Activated gamma-delta T cell treated with anti-CD3 and anti-CD28 coated beads, Interleukin-2, amount 50 U/mL, for 16 hours (primary cell): ENCODE measurements around the gene DNER.
"Not testable (repeated sequence)": the region's sequence is repeated elsewhere in the genome, so short reads cannot be mapped to it uniquely, and the experiment has no call there.

ENCODE experiments used
- DNase-seq: peaks from one replicate; pipeline ENCODE4 v3.0.0-alpha.2; 2020; ENCODE audit warnings: low read depth

Gene DNER, protein sequence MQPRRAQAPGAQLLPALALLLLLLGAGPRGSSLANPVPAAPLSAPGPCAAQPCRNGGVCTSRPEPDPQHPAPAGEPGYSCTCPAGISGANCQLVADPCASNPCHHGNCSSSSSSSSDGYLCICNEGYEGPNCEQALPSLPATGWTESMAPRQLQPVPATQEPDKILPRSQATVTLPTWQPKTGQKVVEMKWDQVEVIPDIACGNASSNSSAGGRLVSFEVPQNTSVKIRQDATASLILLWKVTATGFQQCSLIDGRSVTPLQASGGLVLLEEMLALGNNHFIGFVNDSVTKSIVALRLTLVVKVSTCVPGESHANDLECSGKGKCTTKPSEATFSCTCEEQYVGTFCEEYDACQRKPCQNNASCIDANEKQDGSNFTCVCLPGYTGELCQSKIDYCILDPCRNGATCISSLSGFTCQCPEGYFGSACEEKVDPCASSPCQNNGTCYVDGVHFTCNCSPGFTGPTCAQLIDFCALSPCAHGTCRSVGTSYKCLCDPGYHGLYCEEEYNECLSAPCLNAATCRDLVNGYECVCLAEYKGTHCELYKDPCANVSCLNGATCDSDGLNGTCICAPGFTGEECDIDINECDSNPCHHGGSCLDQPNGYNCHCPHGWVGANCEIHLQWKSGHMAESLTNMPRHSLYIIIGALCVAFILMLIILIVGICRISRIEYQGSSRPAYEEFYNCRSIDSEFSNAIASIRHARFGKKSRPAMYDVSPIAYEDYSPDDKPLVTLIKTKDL

DNA sequence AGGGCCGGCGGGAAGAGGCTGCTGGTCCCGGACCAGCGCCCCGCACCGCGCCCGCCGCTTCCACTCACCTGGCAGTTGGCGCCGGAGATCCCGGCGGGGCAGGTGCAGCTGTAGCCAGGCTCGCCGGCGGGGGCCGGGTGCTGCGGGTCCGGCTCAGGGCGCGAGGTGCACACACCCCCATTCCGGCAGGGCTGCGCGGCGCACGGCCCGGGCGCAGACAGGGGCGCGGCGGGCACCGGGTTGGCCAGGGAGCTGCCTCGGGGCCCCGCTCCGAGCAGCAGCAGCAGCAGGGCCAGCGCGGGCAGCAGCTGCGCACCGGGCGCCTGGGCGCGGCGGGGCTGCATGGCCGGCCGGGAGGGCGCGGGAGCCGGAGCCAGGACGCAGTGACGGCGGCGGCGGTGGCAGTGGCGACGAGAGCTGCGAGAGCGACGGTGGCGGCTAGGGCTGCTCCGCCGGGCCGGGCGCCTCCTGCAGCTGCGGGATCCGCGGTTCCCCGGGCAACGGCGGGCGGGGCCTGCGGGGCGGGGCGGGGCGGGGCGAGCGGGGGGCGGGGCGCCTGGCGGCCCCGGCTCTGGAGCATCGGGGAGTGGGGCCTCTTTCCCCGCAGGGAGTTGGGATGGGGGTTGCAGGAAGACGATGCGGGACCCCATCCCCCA is at the start of gene DNER:
Gene DNER, minus strand, starts transcription at position 476 of the 656 bp plus-strand sequence. Its CDS starts 132 bp downstream, at position 344.
- no peak for DNase-seq

DNA sequence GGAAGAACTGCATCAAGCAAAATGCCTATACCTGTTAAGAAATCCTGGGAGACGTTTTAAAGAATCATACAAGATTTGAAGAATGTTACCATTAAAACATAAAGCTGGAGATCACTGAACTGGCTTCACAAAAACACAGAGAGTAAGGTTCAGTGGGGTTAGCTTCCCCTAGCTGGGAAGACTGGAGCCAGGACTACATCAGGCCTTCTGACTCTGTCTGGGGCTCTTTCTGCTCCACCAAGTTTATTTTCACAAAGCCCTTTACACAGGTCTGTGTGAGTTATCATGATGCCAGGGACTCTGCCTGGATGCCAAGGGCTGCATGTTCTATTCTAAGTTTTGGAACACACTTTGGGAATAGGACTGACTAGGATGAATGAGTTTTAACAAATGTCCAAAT is 47.3 kb upstream of the DNER start:
- no peak for DNase-seq

DNA sequence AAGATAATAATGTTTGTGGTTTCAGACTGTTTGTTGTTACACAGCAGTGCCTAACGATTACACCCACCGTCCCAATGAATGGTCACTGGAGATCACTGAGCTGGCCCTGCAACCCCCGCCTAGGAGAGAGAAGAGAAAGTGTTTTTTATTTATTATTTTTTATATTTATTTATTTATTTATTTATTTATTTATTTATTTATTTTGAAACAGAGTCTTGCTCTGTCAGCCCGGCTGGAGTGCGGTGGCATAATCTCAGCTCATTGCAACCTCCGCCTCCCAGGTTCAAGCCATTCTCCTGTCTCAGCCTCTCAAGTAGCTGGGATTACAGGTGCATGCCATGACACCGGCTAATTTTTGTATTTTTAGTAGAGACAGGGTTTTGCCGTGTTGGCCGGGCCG is 43.1 kb upstream of the DNER start:
- DNase-seq = not testable (repeated sequence)

DNA sequence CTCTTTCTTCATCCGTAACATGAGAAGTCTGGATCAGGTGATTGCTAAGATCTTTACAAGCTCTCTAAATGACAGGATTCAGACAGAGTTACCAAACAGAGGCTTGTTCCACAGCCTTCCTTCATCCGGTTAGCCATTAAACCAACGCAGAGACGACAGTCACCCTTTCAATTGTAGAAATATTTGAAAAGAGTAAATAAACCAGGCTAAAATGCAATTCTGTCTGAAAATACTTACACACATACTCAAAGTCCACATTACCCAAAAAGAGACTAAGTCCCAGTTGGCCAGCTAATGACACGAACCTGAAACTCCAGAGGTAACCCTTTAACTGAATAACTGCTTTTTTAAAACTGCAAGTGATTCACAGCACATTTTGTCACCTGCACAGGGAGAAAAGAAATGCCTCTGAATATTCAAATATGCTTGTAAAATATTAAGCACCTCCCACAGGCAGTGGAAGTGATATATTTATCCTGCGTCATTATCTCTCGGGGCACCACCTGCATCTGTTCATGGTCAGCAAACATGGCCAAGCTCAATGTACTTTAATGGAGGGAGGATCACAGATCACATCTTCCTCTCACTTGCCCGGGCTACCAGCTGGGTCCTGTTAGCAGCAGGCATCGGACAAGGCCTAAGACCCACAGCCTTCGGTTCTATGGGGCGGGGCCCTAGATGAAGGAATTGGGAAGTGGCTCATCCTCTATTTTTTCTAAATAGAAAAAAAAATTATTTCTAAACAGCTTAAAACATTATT is 38.8 kb upstream of the DNER start:
- DNase-seq = no peak

DNA sequence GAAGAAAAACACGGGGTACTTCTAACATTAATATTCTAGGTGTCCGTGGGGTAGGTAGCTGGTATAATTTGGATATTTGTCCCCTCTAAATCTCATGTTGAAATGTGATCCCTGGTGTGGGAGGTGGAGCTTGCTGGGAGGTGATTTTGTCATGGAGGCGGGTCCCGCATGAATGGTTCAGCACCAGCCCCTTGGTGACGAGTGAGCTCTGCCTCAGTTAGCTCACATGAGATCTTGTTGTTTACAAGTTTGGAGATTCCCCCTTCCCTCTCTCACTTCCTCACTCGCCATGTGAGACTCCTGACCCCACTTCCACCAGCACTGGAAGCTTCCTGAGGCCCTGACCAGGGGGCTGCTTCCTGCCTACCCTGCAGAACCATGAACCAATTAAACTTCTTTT is 35.4 kb upstream of the DNER start:
- no peak for DNase-seq

DNA sequence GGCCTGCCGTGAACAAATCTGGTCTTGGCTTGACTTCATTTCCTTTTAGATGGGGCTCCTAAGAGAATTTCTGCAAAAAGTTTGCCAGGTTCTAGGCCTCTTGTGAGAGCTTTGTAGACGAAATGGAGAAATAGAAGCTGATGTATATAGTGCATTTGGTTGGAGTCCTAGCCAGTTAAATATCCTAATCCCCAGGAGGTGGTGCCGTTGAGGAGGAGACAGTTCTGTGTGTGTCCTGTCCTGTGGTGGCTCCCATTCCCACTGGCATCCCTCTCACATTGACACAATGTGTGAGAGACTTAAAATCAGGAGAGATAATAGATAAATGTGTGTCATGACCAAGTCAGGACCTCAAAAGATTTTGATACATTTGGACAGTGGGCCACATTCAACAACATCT is 34.6 kb upstream of the DNER start:
- no peak for DNase-seq

DNA sequence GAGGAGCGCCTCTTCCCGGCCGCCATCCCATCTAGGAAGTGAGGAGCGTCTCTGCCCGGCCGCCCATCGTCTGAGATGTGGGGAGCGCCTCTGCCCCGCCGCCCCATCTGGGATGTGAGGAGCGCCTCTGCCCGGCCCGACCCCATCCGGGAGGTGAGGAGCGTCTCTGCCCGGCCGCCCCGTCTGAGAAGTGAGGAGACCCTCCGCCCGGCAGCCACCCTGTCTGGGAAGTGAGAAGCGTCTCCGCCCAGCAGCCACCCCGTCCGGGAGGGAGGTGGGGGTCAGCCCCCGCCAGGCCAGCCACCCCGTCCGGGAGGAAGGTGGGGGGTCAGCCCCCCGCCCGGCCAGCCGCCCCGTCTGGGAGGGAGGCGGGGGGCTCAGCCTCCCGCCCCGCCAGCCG is 28.3 kb upstream of the DNER start:
- not testable (repeated sequence) for DNase-seq

DNA sequence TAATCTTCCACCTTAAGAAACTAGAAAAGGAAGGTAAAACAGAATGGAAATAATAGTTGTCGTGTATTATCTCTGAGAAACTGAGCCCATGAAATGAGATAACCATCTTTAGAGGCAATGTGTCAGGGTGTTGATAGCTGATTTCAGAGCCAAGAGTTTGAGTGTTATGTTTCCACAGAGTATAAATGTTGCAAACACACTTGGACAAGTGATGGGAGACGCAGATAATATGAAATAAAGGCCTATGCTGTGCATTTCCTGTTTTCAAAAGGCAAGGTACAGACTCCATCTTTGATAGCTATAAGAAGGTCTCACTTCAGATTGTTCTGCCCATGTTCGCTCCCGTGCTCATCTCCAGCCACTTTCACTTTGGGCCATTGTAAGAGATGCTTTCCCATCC is 25.9 kb upstream of the DNER start:
- DNase-seq = no peak

DNA sequence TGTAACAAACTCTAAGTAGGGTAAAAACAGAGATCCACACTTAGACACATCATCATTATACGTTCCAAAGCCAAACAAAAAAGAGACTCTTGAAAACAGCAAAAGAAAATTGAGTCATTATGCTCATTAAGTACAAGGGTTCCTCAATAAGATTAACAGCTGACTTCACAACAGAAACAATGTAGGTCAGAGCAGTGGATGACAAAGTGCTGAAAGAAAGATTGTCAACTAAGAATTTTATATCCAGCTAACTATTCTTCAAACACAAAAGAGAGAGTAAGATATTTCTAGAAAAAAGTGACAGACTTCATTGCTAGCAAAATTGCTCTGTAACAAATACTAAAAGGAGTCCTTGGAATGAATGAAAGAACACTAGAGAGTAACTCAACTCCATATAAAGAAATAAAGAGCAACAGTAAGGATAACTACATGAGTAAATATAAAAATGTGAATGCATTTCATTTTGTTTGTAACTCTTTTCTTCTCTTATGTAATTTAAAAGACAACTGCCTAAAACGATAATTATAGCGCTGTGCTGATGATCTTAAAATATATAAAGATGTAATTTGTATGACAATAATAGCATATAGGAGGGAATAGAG is 23.8 kb upstream of the DNER start:
- DNase-seq = no peak

DNA sequence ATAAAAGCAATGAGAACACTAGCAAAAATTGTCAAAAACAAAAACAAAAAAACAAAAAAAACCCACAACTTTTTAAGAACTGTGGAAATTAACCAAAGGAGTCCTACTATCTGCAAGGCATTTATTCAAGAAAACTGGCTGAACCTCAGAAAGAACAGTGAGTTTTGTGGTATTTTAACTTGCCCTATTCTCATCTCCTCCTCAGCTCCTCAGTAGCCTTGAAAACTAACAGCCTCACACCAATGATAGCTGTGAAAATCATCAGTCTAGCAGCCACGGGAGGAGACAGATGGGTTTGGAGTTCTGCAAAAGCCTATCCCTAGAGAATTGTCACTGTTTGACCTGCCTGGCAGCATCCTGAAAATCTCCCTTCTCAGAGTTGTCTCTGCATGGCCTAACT is 20.1 kb upstream of the DNER start:
- no peak for DNase-seq

DNA sequence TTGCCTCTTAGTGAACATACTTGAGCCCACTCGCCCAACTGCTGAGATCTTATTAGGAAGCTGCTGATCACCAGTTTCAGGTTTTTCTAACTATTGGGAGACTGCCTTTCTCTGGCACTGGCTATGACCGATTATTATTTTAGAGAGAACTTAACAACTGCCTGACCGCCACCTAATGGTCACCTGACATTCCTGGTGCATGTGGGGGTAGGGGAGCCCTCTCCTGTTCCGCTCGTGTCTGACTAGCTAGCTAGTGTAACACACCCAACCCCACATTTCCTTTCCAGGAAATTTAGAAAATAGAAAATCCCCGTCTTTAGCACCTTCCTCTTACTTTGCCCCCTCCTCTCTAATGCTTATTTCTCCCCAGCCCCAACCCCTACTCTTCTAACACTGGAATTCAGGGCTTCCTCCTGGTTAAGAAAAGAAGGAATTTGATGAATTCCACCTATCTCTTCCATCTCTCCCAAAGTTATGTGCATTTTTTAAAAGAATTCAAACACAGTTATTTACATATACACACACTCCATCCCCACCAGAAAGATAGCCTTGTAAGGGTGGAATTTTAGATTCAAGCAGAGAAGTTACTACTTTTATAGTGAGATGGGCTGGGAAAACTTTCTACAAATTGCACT is 19.4 kb upstream of the DNER start:
- DNase-seq = no peak

DNA sequence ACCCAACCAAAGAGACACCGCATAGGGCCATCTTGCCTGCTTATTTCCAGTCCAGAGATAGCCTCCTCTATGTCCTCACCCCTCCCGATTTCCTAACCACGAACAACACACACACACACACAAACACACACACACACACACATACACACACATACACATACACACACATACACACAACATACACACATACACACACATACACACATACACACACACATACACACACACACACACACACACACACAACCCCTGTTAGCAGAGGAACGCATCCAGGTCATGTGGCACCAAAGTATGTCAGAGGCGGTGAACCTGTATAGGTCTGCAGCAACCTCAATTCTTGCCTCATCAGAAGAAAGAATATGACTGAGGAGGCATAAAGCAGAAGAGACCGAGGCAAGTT is 18.5 kb upstream of the DNER start:
- no peak for DNase-seq

DNA sequence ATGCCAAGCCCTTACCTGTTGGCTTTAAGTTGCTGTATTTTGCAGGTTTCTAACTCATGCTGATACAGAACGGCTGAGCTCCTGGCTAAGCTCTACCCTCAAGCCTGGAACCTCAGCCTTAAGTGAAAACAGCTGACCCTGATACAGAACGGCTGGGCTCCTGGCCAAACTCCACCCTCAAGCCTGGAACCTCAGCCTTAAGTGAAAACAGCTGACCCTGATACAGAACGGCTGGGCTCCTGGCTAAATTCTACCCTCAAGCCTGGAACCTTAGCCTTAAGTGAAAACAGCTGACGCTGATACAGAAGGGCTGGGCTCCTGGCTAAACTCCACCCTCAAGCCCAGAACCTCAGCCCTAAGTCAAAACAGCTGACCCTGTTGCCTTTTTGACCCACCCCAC is 17.6 kb upstream of the DNER start:
- no peak for DNase-seq

DNA sequence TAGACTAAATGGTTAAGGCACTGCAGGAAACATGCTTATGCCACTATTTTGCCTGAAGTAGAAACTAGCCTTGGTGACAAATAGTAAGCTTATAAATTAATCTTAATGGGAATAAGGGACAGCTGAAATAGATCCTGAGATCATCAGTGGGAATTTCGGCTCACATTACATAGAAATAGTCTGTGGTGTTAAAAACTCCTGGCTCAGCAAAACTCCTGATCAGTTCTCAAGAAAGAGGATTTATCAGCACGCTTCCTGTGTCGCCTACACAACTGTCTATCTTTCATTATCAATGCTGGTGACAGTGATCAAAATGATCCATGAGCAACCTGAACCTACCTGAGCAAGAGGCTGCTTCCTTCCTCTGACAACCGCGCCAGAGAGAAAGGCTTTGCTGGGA is 17.0 kb upstream of the DNER start:
- DNase-seq = no peak

DNA sequence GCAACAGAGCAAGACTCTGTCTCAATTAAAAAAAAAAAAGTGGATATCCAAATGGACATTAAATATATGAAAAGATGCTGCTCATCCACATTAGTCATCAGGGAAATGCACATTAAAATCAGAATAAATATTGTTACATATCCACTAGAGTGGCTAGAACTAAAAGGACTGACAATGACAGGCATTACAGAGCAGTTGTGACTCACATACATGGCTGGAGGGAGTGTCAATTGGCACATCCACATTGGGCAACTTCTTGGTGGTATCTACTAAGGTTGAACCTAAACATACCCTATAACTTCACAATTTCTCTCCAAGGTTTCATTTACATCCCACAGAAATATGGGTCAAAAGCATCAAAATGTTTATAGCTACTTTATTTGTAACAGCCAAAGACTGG is 14.0 kb upstream of the DNER start:
- no peak for DNase-seq

DNA sequence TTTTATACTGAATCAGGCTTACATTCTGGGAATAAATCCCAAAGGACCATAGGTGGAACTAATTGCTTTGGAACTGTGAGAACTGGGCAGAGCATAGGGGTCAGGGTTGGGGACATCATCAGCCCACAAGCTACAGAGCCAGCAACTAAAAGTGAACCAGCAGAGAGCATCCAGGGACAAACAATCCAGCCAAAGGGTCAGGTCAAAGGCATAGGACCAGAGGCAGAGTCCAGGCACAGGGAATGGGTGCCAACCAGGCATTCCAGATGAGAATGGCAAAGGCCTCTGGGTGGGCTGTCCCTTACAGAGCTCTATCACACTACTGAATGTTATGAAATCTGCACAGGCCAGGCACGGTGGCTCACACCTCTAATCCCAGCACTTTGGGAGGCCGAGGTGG is 12.3 kb upstream of the DNER start:
- no peak for DNase-seq

DNA sequence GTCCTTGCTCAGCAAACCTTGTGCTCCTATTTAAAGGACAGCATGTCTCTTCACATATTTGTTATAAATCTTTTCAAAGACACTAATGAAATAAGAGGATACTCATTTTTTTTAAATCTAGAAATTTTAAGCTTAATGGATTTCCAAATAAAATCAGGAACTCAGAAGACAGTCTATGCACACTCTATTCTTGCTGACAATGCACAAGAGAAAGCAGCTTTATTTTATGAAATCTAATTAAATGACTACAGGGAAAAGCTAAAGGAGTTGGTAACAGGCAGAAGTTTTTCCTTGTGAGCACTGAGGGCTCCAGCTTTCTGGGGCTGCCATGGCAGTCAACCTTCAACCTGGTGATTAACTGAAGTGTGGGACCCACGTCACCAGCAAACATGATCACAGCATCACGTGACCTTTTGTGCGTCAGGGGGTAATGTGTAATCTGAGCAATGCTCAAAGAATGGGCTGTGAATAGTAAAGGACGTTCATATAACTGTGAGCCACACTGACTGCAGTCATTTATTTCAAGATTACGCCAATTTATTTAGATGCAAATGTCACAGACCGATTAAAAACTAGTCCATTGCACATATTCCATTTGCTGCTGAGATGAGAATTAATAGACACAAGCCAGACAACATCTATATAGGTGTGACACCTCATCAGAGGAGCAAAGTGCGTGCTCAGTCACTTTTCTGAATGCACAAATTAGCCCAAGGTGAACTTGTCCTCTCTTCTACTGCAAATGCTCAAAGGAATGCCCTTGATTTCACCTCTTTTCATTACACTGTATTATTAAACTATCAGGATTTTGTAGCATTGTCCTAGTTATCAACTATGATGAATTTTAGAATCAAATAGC is 11.6 kb upstream of the DNER start:
- DNase-seq = no peak

DNA sequence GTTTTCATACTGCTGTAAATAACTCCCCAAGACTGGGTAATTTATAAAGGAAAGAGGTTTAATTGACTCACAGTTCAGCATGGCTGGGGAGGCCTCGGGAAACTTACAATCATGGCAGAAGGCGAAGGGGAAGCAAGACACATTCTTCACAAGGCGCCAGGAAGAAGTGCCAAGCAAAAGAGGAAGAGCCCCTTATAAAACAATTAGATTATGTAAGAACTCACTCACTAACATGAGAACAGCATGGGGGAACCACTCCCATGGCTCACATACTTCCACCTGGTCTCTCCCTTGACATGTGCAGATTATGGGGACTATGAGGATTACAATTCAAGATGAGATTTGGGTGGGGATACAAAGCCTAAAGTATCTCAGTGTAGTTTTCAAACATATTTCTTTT is 8.8 kb upstream of the DNER start:
- not testable (repeated sequence) for DNase-seq

DNA sequence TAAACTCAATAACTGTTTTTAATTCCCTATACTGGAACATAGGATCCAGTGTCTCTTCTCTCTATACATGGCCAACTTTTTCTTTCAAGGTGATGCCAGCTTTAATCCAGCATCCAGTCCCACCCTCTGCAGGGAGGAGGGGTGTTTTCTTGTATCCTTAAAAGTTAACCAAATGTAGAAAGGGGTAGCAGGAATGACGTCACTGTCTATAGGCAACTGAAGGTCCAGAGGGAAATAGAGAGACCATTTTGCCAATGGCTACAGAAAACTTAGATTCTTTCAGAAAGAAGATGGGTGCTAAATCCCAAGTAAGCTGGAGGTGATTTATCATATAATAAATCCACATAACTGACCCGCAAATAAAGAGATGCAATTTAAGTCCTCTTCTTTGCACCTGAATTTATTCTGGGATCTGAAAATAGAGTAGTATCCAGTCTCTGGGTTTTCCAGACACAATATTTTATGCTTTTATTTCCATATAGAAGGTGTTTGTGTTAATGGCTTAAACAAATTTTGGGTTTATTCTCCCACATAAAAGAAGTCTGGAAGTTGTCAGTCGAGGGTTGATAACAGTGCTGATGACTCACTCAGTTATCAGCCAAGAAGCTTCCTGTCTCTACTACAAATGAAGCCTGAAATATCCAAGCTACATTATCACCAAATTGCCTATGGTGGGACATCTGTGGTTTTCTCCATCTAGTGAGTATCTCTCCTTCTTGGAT is 5.7 kb upstream of the DNER start:
- no peak for DNase-seq

DNA sequence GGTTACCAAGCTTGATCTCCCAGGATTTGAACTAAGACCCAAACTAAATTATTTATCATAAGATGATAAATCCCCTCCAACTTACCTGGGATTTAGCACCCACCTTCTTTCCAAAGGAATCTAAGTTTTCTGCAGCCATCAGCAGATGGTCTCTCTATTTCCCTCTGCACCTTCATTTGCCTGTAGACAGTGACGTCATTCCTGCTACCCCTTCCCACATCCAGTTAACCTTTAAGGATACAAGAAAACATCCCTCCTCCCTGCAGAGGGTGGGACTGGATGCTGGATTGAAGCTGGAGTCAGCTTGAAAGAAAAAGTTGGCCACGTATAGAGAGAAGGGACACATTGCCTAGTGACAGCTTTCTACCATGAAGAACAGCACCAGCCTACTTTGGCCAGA is 3.7 kb upstream of the DNER start:
- no peak for DNase-seq
